Measurements from ENCODE around the gene URB1.
"Not testable (repeated sequence)": the region's sequence is repeated elsewhere in the genome, so short reads cannot be mapped to it uniquely, and the experiment has no call there.

URB1 gene

DNA sequence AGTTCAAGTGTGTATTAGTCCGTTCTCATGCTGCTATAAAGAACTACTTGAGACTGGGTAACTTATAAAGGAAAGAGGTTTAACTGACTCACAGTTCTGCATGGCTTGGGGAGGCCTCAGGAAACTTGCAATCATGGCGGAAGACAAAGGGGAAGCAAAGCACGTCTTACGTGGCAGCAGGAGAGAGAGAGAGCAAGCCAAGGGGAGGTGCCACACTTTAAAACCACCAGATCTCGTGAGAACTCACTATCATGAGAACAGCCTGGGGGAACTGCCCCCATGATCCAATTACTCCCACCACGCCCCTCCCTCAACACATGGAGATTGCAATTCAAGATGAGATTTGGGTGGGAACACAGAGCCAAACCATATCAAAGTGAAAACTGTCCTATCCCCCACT lies 109.8 kb downstream of the URB1 start:
- no peak for DNase-seq

DNA sequence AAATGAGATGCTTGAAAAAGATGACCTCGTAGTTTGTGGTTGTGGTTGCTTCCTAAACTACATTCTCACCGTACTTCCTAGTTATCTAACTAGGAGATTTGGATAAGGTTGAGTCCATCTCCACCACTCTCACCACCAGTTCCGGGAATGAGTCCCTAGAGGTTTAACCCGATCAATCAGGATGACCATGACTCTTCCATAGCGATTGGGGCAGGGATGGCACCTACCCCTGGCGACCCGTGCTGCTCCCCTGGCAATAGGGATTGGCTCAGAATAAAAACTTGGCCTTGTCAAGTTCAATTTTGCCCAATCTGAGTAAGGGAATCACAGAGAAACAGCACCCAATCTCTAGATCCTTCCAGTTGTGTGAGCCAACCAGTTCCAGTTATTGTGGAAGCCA lies 111.3 kb downstream of the URB1 start:
- no peak for DNase-seq

DNA sequence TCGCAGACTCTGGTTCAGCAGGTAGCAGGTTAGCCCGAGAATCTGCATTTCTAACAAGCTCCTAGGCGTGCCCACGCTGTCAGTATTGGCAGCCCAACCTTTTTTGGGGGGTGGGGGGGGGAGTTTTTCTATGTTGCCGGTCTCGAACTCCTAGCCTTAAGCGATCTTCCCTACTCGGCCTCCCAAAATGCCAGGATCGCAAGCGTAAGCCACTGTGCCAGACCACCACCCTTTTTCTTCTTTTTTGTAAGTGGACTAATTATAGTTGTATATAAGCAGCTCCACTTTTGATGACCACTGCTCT lies 113.5 kb downstream of the URB1 start:
- DNase-seq, result no peak

DNA sequence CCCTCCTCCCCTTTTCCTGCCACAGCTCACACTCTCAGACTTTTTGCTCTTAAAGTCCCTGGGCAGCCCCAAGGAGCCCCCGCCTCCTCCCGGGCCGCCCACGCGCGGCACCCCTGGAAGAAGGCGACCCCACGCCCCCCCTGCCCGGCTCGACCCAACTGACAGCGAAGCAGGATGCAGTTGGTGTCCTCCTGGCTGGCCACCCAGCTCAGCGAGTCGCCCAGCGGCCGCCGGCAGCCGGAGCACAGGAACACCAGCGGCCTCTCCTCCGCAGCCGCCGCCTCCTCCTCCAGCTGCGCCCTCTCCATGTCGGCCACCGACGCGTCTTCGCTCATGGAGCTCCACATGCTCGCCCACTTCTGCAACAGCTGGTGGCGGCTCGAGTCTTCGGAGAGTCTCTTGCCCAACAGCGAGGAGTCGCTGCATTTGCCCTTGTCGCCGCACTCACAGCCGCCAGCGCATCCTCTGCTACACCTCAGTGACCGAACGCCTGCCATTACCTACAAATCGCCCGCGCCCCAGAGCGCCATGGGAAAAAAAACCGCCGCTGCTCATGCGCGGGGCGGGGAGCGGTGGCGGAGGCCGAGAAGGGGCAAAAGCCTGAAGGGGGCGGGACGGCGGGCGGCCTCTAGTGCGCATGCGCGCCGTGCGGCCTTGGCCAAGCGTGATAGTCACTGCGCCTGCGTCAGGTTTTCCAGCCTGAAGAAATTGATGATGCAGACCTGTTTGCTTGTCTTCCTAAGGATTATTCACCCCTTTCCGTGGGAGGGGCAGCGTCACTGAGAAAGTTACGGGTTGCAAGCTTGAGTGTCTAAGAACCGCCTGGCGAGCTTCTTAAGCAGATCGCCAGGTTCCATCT lies 114.1 kb downstream of the URB1 start, which contains the start of gene MIS18A:
MIS18A (minus strand) TSS at position 532 of the 859 bp plus-strand sequence; CDS start at position 497, 35 bp downstream.
- DNase-seq, result peak; percentile 92

DNA sequence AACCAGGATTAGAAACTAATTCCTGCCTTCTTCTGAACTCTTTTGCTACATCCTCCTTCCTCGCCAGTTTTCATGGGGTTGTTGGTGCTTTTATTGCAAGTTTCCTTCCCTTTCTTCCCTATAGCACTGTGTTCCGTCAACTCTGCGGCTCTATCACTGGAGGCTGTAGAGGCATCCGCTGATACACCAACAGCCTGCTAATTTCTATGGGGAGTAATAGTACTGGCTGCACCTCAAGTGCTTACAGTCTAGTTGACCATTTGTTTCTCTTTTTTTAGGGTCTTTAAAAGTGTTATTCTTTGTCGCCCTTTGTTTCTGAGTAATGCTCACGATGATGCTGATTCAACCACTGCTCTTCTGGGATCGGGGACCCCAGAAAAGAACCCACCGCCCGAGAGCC lies 114.7 kb downstream of the URB1 start:
- DNase-seq, result peak; percentile 6

DNA sequence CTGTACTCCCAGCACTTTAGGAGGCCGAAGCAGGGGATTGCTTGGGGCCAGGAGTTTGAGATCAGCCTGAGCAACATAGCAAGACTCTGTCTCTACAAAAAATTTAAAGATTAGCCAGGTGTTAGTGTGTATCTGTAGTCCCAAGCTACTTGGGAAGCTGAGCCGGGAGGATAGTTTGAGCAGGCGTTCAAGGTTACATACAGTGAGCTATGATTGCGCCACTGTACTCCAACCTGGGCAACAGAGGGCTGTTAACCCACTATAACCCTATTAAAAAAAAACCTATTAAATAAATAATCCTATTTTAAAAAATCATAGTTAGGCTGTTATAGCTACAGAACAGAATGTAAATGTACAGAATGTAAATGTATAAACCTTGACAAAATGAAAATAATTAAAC lies 116.1 kb downstream of the URB1 start:
- no peak for DNase-seq

DNA sequence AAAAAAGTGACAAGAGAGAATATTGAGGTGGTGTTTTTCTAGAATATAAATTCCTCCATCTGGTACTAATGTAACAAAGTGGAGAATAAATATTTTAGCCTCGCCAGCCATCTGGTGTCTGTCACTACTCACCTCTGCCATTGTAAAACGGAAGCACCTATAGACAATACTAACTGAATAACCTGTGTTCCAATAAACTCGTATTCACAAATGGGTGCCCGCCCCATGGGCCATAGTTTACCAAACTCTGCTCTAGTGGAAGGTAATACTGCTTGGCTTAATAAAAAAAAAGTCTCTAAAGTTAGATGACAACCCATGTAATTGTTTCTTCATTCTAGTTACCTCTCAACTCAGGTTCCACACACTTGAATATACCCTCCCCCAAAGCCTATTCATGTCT lies 122.1 kb downstream of the URB1 start:
- DNase-seq, result no peak

DNA sequence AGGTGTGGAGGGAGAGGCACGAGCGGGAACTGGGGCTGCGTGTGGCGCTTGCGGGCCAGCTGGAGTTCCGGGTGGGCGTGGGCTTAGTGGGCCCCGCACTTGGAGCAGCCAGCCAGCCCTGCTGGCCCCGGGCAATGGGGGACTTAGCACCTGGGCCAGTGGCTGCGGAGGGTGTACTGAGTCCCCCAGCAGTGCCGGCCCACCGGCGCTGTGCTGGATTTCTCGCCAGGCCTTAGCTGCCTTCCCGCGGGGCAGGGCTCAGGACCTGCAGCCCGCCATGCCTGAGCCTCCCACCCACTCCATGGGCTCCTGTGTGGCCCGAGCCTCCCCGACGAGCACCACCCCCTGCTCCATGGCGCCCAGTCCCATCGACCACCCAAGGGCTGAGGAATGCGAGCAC lies 127.5 kb downstream of the URB1 start:
- DNase-seq, result not testable (repeated sequence)

DNA sequence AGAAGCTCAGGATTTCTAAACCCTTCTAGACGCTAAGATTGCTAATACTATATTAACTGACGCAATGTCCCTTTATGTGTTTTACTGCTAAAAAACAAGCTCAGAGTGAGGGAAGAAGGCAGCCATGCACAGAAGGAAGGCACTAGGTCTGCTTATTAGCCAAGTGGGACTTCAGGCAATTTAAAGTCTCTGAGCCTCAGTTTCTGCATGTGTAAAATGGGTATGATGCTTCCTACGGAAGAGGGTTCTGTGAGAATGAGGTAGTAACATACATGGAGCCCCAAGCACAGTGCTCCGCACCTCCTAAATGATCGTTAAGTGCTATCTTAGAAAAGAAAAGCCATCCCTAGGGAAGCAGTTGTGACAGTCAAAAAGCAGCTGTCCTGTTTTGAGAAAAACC lies 130.9 kb downstream of the URB1 start:
- DNase-seq, result no peak

Data from fibroblast of skin of back (primary cell).